A549 (cell line): ENCODE results near the gene LCE1B. TPM values are rescaled to one million over a fixed set of nuclear protein-coding genes. Genes with fewer than 3 reads are reported as not detected.

Experiments used
- ATAC-seq, 2 experiments: fragments of 200-7000 bp in 1 of 2; fragments of >200 bp in 1 of 2; cut with Nextera tagmentation in 1 of 2; cut with Tn5 transposase in 1 of 2; 3 replicates each; pipeline versions ENCODE4 v1.8.0 to v1.9.1; 2018 to 2020; ENCODE audit warnings: mild to moderate bottlenecking in 1 of 2, moderate library complexity in 1 of 2
- CTCF ChIA-PET: fragments of 300-600 bp; sonication (Branson Sonifier 250); formaldehyde crosslinking; extraction: SDS; loops from one replicate; lab custom pipeline; 2021; ENCODE audit warnings: antibody characterized with exemption, inconsistent platforms; lab: Yijun Ruan, JAX
- POLR2A ChIA-PET: fragments of 350-600 bp; formaldehyde crosslinking; extraction: SDS; loops from one replicate; lab custom pipeline; 2021; ENCODE audit warnings: antibody characterized with exemption, inconsistent platforms; lab: Yijun Ruan, JAX
- DNase-seq, 2 experiments: peaks; one replicate each; pipeline versions ENCODE4 v3.0.0 to v3.0.0-alpha.2; 2011 to 2016; ENCODE audit warnings: low read depth in 1 of 2, low spot score in 1 of 2
- FAIRE-seq: peaks from 2 replicates; lab custom pipeline; 2011; peaks lifted over from hg19 to GRCh38; lab: Jason Lieb, UNC
- H3K27ac ChIP-seq, 2 experiments: fragments of >200 bp; sonication (Bioruptor Twin); formaldehyde crosslinking; 3 replicates each; pipeline ENCODE4 v1.5.1; 2016 to 2017
- H3K4me1 ChIP-seq: fragments of >200 bp; sonication (Bioruptor Twin); formaldehyde crosslinking; 3 replicates; pipeline ENCODE4 v1.6.1; 2016
- H3K4me2 ChIP-seq: fragments of >200 bp; sonication (Bioruptor Twin); formaldehyde crosslinking; 3 replicates; pipeline ENCODE4 v1.6.1; 2016
- H3K4me3 ChIP-seq: fragments of >200 bp; sonication (Bioruptor Twin); formaldehyde crosslinking; 3 replicates; pipeline ENCODE4 v1.5.1; 2016
- H3K9me3 ChIP-seq: fragments of >200 bp; sonication (Bioruptor Twin); formaldehyde crosslinking; 3 replicates; pipeline ENCODE4 v1.6.1; 2016
- CEBPB ChIP-seq, 2 experiments: fragments of >200 bp in 1 of 2; sonication (Bioruptor Twin) in 1 of 2; formaldehyde crosslinking in 1 of 2; IDR thresholded peaks; 2 replicates each; pipeline ENCODE4 v1.6.1; 2012 to 2016
- CHD2 ChIP-seq: fragments of 150-350 bp; IDR thresholded peaks from 2 replicates; pipeline ENCODE4 v1.6.1; 2014; ENCODE audit warnings: low read length; ENCODE audit not compliant: partially characterized antibody
- CTCF ChIP-seq: fragments of >200 bp; sonication (Bioruptor Twin); formaldehyde crosslinking; IDR thresholded peaks from 3 replicates; pipeline ENCODE4 v1.5.1; 2016
- EHMT2 ChIP-seq: fragments of 200-600 bp; sonication (generic); IDR thresholded peaks from 2 replicates; pipeline ENCODE4 v1.6.1; 2016; ENCODE audit warnings: antibody characterized with exemption, low read depth, mild to moderate bottlenecking, moderate library complexity
- ELK1 ChIP-seq: fragments of 150-350 bp; IDR thresholded peaks from 2 replicates; pipeline ENCODE4 v1.6.1; 2014; ENCODE audit warnings: low read depth, mild to moderate bottlenecking, low read length
- ESRRA ChIP-seq: fragments of 150-350 bp; IDR thresholded peaks from 2 replicates; pipeline ENCODE4 v1.6.1; 2014; ENCODE audit warnings: mild to moderate bottlenecking, low read length, borderline replicate concordance
- FOSB ChIP-seq: fragments of 250-450 bp; sonication (Bioruptor Pico); IDR thresholded peaks from 2 replicates; pipeline ENCODE4 v1.5.0; 2020; ENCODE audit warnings: mild to moderate bottlenecking, moderate library complexity
- GATA3 ChIP-seq: IDR thresholded peaks from 2 replicates; pipeline ENCODE4 v1.6.1; 2012; ENCODE audit warnings: borderline replicate concordance
- HDAC2 ChIP-seq: fragments of 200-600 bp; sonication (generic); IDR thresholded peaks from 2 replicates; pipeline ENCODE4 v1.6.1; 2016
- HEYL ChIP-seq: fragments of 250-450 bp; sonication (Bioruptor Pico); IDR thresholded peaks from 2 replicates; pipeline ENCODE4 v1.8.0; 2021; ENCODE audit warnings: mild to moderate bottlenecking, moderate library complexity
- HOXA7 ChIP-seq: fragments of 250-450 bp; sonication (Bioruptor Pico); IDR thresholded peaks from 2 replicates; pipeline ENCODE4 v1.5.0; 2020; ENCODE audit warnings: mild to moderate bottlenecking, moderate library complexity
- JUNB ChIP-seq: fragments of >200 bp; sonication (Bioruptor Twin); formaldehyde crosslinking; IDR thresholded peaks from 2 replicates; pipeline ENCODE4 v1.6.1; 2016
- NFE2L2 ChIP-seq: fragments of 150-350 bp; conservative IDR thresholded peaks from 2 replicates; pipeline ENCODE4 v1.6.1; 2014; ENCODE audit warnings: low read length
- PBX3 ChIP-seq: IDR thresholded peaks from 2 replicates; pipeline ENCODE4 v1.6.1; 2012
- PHF8 ChIP-seq: fragments of 200-600 bp; sonication (generic); IDR thresholded peaks from 2 replicates; pipeline ENCODE4 v1.6.1; 2016; ENCODE audit warnings: low read depth, mild to moderate bottlenecking, antibody characterized with exemption, moderate library complexity, borderline replicate concordance
- POLR2A ChIP-seq: IDR thresholded peaks from 2 replicates; pipeline ENCODE4 v1.6.1; 2012; ENCODE audit warnings: mild to moderate bottlenecking, low read length
- RAD21 ChIP-seq, 2 experiments: fragments of >200 bp in 1 of 2; sonication (Bioruptor Twin) in 1 of 2; formaldehyde crosslinking in 1 of 2; IDR thresholded peaks in 1 of 2; conservative IDR thresholded peaks in 1 of 2; 2 replicates in 1 of 2; 3 replicates in 1 of 2; pipeline ENCODE4 v1.6.1; 2012 to 2018; ENCODE audit warnings: inconsistent platforms in 1 of 2
- RFX5 ChIP-seq: fragments of 450-650 bp; IDR thresholded peaks from 2 replicates; pipeline ENCODE4 v1.7.1; 2014; ENCODE audit warnings: antibody characterized with exemption, mild to moderate bottlenecking, moderate library complexity
- ZC3H11A ChIP-seq: fragments of 450-650 bp; IDR thresholded peaks from 2 replicates; pipeline ENCODE4 v1.6.1; 2014; ENCODE audit warnings: antibody characterized with exemption, mild to moderate bottlenecking
- WGBS: methylation state at CpG from one replicate; pipeline ENCODE4 v1.1.6; 2017; ENCODE audit errors: missing lambda C conversion rate; 5-methylcytosine and 5-hydroxymethylcytosine counted together
- polyA plus RNA-seq, 4 experiments: library from polyadenylated mRNA; depleted of rRNA in 3 of 4; stranded (reverse); fragments of >200 nt; fragmentation: RNase III in 1 of 4; extraction: RNeasy Plus Mini Kit Qiagen cat#74134 plus additional on column Dnase treatment in 1 of 4; gene quantifications; 2 replicates in 3 of 4; 3 replicates in 1 of 4; pipeline ENCODE4 v1.2.3, GENCODE V29; 2011 to 2017
- TF ChIP-seq, protein P1 (sequence below): fragments of 450-650 bp; IDR thresholded peaks from 2 replicates; pipeline ENCODE4 v1.6.1; 2014; ENCODE audit warnings: antibody characterized with exemption

Gene LCE1B
- polyA plus RNA-seq, 2 of the 4 experiments (the other 2 are of a cell fraction), result not detected

- ChIA-PET POLR2A (no interaction called here), CTCF (interaction anchor here (0.8 to 1.3 kb wide), 5 partner anchors 10 to 58 kb away, joined by 3 to 4 read pairs (median 3); a partner anchor contains a TSS)
- Histone ChIP-seq H3K4me1 (no peaks in the 10 kb centered on the region), H3K9me3 (no peaks in the 10 kb centered on the region), H3K4me3 (no peak overlapping the region), H3K4me2 (no peak overlapping the region), H3K27ac (no peak overlapping the region)
- TF ChIP-seq HEYL (CRISPR knock-in tag) (no peak), ZC3H11A (no peak), JUNB (no peak), CTCF (0 out of 3 replicates have a peak, but pooled peaks have one; percentile 24), CHD2 (no peak), PBX3 (no peak), GATA3 (no peak), EHMT2 (no peak), RFX5 (no peak), POLR2A (no peak), CEBPB (IDR thresholded peaks at IDR 0.05) (no peak), RAD21 (conservative IDR thresholded peaks at IDR 0.05 in 1 of 2, IDR thresholded peaks at IDR 0.05 in 1 of 2) (0 out of 5 replicates have a peak, but pooled peaks of 1 of the 2 experiments have one; percentile 11), HDAC2 (no peak), ELK1 (no peak)
- DNase-seq (peak in 1 of 2 experiments; percentile 48), ATAC-seq (peak in 1 of 2 experiments; percentile 70; a peak in 3 of 6 replicates), FAIRE-seq (no peak)
- 24% methylated on average over 4 of the region's 4 CpGs for WGBS
Observed at GRCh38 chr1:152777510-152778137, 34.1 kb upstream of the LCE1B start.

DNA sequence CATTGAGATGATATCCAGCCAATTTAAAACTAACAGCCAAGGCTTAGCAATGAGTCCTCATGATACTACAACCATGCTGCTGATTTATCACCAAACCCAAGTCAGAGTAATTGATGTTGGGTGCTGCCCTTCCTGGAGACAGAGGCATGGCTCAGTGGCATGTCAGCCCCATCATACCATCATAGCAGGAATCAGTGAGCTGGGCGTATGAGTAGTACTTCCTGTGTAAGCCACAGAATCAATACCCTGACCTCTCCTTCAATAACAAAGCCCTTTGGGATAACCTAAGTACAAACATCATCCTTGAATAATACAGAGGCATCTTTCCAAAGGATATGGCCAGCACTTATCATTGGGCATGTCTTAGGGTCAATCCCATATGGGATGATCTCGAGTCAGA, 28.7 kb upstream of the LCE1B start:
- CTCF ChIA-PET, result no interaction called here
- POLR2A ChIA-PET, result no interaction called here
- no peak overlapping the region for H3K4me2 ChIP-seq
- no peak overlapping the region for H3K4me3 ChIP-seq
- 31% methylated on average over 2 of the region's 2 CpGs for WGBS
- FAIRE-seq, result no peak
- no peak for DNase-seq
- no peak for ATAC-seq
- no peak for TF ChIP-seq NFE2L2
- TF ChIP-seq ESRRA, result no peak
- no peak for TF ChIP-seq HOXA7 (CRISPR knock-in tag)
- TF ChIP-seq PHF8, result no peak
- no peak for TF ChIP-seq FOSB (CRISPR knock-in tag)
- TF ChIP-seq, protein P1, sequence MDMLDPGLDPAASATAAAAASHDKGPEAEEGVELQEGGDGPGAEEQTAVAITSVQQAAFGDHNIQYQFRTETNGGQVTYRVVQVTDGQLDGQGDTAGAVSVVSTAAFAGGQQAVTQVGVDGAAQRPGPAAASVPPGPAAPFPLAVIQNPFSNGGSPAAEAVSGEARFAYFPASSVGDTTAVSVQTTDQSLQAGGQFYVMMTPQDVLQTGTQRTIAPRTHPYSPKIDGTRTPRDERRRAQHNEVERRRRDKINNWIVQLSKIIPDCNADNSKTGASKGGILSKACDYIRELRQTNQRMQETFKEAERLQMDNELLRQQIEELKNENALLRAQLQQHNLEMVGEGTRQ, result no peak
- no peak overlapping the region for H3K27ac ChIP-seq
- H3K9me3 ChIP-seq, result no peaks in the 10 kb centered on the region
- no peaks in the 10 kb centered on the region for H3K4me1 ChIP-seq
